K562 (cell line): Measurements from ENCODE around the gene GPR183. TPM values are rescaled to one million over a fixed set of nuclear protein-coding genes. Genes with fewer than 3 reads are reported as not detected.

Experiments
- ATAC-seq: fragments of 200-7000 bp; cut with Tn5 transposase; 3 replicates; pipeline ENCODE4 v1.9.1; 2020; ENCODE audit warnings: moderate library complexity
- BruUV-seq: library from RNA; stranded (reverse); fragments of 400-500 nt; replicated peaks from 2 replicates; lab custom pipeline; 2021; lab: Mats Ljungman, UMichigan
- CTCF ChIA-PET: fragments of 300-600 bp; formaldehyde crosslinking; extraction: SDS; loops from one replicate; lab custom pipeline; 2021; ENCODE audit warnings: low intra/inter-chr PET ratio; lab: Yijun Ruan, JAX
- POLR2A ChIA-PET: fragments of 300-600, 350-650 bp; sonication (Branson Sonifier 250); formaldehyde crosslinking; extraction: SDS; loops from one replicate; lab custom pipeline; 2021; ENCODE audit warnings: antibody characterized with exemption, inconsistent platforms; lab: Yijun Ruan, JAX
- DNase-seq, 4 experiments: peaks; one replicate each; pipeline versions ENCODE4 v3.0.0 to v3.0.0-alpha.2; 2011 to 2018; ENCODE audit warnings: low spot score in 3 of 4, mixed read lengths in 3 of 4; ENCODE audit errors: extremely low read depth in 1 of 4
- FAIRE-seq: peaks from 2 replicates; lab custom pipeline; 2011; peaks lifted over from hg19 to GRCh38; lab: Jason Lieb, UNC
- H2AFZ ChIP-seq: 2 replicates; pipeline ENCODE4 v1.6.0; 2011; ENCODE audit warnings: low read depth, low read length, control low read depth, inconsistent platforms
- H3K27ac ChIP-seq: fragments of 200-600 bp; 3 replicates; pipeline ENCODE4 v1.8.0; 2011; ENCODE audit warnings: low read depth, mild to moderate bottlenecking, control low read depth, inconsistent platforms, low read length, moderate library complexity, mixed read lengths; ENCODE audit errors: extremely low read depth
- H3K27me3 ChIP-seq, 2 experiments: fragments of 300-600 bp in 1 of 2; 2 replicates in 1 of 2; 3 replicates in 1 of 2; pipeline versions ENCODE4 v1.6.0 to v1.8.0; 2011; ENCODE audit warnings: inconsistent platforms in 2 of 2, low read length in 2 of 2, mild to moderate bottlenecking in 1 of 2, mixed read lengths in 1 of 2, moderate library complexity in 1 of 2; ENCODE audit not compliant: control insufficient read depth in 2 of 2, insufficient read depth in 2 of 2
- H3K36me3 ChIP-seq: fragments of 300-600 bp; 3 replicates; pipeline ENCODE4 v1.8.0; 2011; ENCODE audit warnings: mild to moderate bottlenecking, low read length, inconsistent platforms; ENCODE audit not compliant: control insufficient read depth, insufficient read depth
- H3K4me1 ChIP-seq, 2 experiments: fragments of 200-600 bp in 1 of 2; replicated peaks in 1 of 2; 2 replicates in 1 of 2; 3 replicates in 1 of 2; pipeline versions ENCODE4 v1.5.1 to v1.8.0; 2011; ENCODE audit warnings: inconsistent platforms in 2 of 2, low read length in 2 of 2, mild to moderate bottlenecking in 1 of 2, mixed read lengths in 1 of 2, moderate library complexity in 1 of 2; ENCODE audit not compliant: control insufficient read depth in 2 of 2, insufficient read depth in 2 of 2
- H3K4me2 ChIP-seq: 2 replicates; pipeline ENCODE4 v1.6.1; 2011; ENCODE audit warnings: low read length, control low read depth, inconsistent platforms, mixed read lengths; ENCODE audit not compliant: insufficient read depth
- H3K4me3 ChIP-seq: fragments of 200-600 bp; sonication (generic), shearing (Covaris generic); 2 replicates; pipeline ENCODE4 v1.5.1; 2016; ENCODE audit warnings: control low read depth, inconsistent platforms
- H3K79me2 ChIP-seq: fragments of 200-600 bp; 3 replicates; pipeline ENCODE4 v1.8.0; 2011; ENCODE audit warnings: low read length, inconsistent platforms; ENCODE audit not compliant: control insufficient read depth, insufficient read depth
- H3K9ac ChIP-seq, 2 experiments: 2 replicates each; pipeline versions ENCODE4 v1.6.0 to v1.6.1; 2011; ENCODE audit warnings: low read depth in 2 of 2, low read length in 2 of 2, control low read depth in 1 of 2, inconsistent platforms in 1 of 2, mild to moderate bottlenecking in 1 of 2, mixed read lengths in 1 of 2; ENCODE audit not compliant: insufficient read depth in 1 of 2
- H3K9me1 ChIP-seq: one replicate; pipeline ENCODE4 v1.6.0; 2011; ENCODE audit warnings: inconsistent platforms, mild to moderate bottlenecking, low read length, moderate library complexity; ENCODE audit not compliant: control insufficient read depth, insufficient read depth
- H3K9me3 ChIP-seq: replicated peaks from 2 replicates; pipeline ENCODE4 v1.5.1; 2011; ENCODE audit warnings: low read depth, low read length, inconsistent platforms; ENCODE audit not compliant: control insufficient read depth, insufficient read depth
- H4K20me1 ChIP-seq: replicated peaks from 2 replicates; pipeline ENCODE4 v1.6.1; 2011; ENCODE audit warnings: low read length, inconsistent platforms, mixed read lengths; ENCODE audit not compliant: control insufficient read depth, insufficient read depth
- PRPF4 ChIP-seq: fragments of 200-400 bp; formaldehyde crosslinking; IDR thresholded peaks from one replicate; pipeline ENCODE4 v1.6.1; 2017; ENCODE audit warnings: low read length, low read depth, mild to moderate bottlenecking; ENCODE audit not compliant: insufficient read depth, poor library complexity, severe bottlenecking
- RBM14 ChIP-seq: fragments of 200-400 bp; formaldehyde crosslinking; IDR thresholded peaks from 2 replicates; pipeline ENCODE4 v1.6.1; 2018; ENCODE audit warnings: low read depth, mild to moderate bottlenecking, low read length, moderate library complexity, borderline replicate concordance; ENCODE audit not compliant: insufficient read depth
- SMARCC2 ChIP-seq: fragments of 450-650 bp; IDR thresholded peaks from 2 replicates; pipeline ENCODE4 v1.6.1; 2017; ENCODE audit warnings: antibody characterized with exemption, moderate library complexity, mild to moderate bottlenecking, low read depth
- SRSF1 ChIP-seq: fragments of 200-400 bp; formaldehyde crosslinking; IDR thresholded peaks from 2 replicates; pipeline ENCODE4 v1.6.1; 2017; ENCODE audit warnings: mild to moderate bottlenecking, low read depth, low read length, moderate library complexity
- STAT6 ChIP-seq: sonication (generic); formaldehyde crosslinking; IDR thresholded peaks from 2 replicates; pipeline ENCODE4 v1.8.1; 2023; ENCODE audit warnings: mild to moderate bottlenecking, missing genetic modification reagents
- ZNF146 ChIP-seq: IDR thresholded peaks from one replicate; pipeline ENCODE4 v1.6.1; 2018; ENCODE audit warnings: missing compliant biosample characterization; ENCODE audit not compliant: unreplicated experiment
- ZNF57 ChIP-seq: fragments of 450-650 bp; formaldehyde crosslinking; IDR thresholded peaks from 2 replicates; pipeline ENCODE4 v1.4.0; 2020; ENCODE audit warnings: mild to moderate bottlenecking, moderate library complexity
- ZNF766 ChIP-seq: fragments of 200-800 bp; sonication (Bioruptor generic); conservative IDR thresholded peaks from 2 replicates; pipeline ENCODE4 v1.6.1; 2016; ENCODE audit warnings: missing genetic modification characterization, missing compliant biosample characterization
- WGBS: fragments of 100-300 bp; shearing (Covaris generic); methylation state at CpG from one replicate; pipeline ENCODE4 v1.1.6; 2016; ENCODE audit warnings: low coverage, mixed read lengths; ENCODE audit not compliant: insufficient coverage; ENCODE audit errors: missing lambda C conversion rate; 5-methylcytosine and 5-hydroxymethylcytosine counted together
- in situ Hi-C: fragments of 300-500 bp; cut with MboI; formaldehyde crosslinking; loops from 4 replicates; pipeline ENCODE4 v1.15.0; 2018; ENCODE audit warnings: inconsistent platforms, mixed read lengths
- intact Hi-C: fragments of 100-400 bp; cut with micrococcal nuclease; formaldehyde crosslinking; loops from 2 replicates; pipeline ENCODE4 v1.14.2; 2022
- polyA plus RNA-seq, 8 experiments: library from polyadenylated mRNA; depleted of rRNA in 4 of 8; stranded (reverse) in 5 of 8; unstranded in 3 of 8; fragments of >200 nt; fragmentation: Nextera tagmentation in 2 of 8; fragmentation: Illumina TruSeq in 1 of 8; extraction: Ambion mirVana in 2 of 8; extraction: Trizol in 1 of 8; gene quantifications; 2 replicates each; pipeline versions ENCODE4 v1.2.1 to v1.2.3, GENCODE V29; 2011 to 2014; ENCODE audit warnings: inconsistent platforms in 1 of 8, missing spikeins in 1 of 8
- total RNA-seq, 7 experiments: library from RNA; depleted of rRNA in 6 of 7; stranded (reverse); fragments of >200 nt in 6 of 7; fragmentation: Illumina TruSeq in 2 of 7; extraction: Trizol in 2 of 7; gene quantifications; 2 replicates each; pipeline versions ENCODE4 v1.2.1 to v1.2.3, GENCODE V29; 2011 to 2021; ENCODE audit warnings: low replicate concordance in 1 of 7

Gene GPR183
- total and polyA plus RNA-seq, 9 of the 15 experiments (the other 6 are each of a cell fraction or from before 2014, with no cell fraction given), result 1.3 to 10.2 (median 3.7) TPM

GRCh38 chr13:99345345-99345744 lies 38.1 kb upstream of the GPR183 start:
- H3K36me3 ChIP-seq, result peaks cover 57% of the 10 kb centered on the region; the same call in 2 of the 3 replicates
- intact Hi-C loops, result no loop called here
- peaks cover 0 to 4% of the 10 kb centered on the region in 2 experiments; a peak in 1 of 5 replicates for H3K4me1 ChIP-seq
- no peaks in the 10 kb centered on the region for H3K27me3 ChIP-seq
- H2AFZ ChIP-seq, result no peak overlapping the region
- no TSS peak for BruUV-seq
- CTCF ChIA-PET, result no interaction called here
- DNase-seq, result no peak
- no peak overlapping the region for H3K4me2 ChIP-seq
- no peak overlapping the region for H3K4me3 ChIP-seq
- POLR2A ChIA-PET, result no interaction called here
- no peaks in the 10 kb centered on the region for H3K9me1 ChIP-seq
- no peak for TF ChIP-seq STAT6 (CRISPR knock-in tag)
- TF ChIP-seq ZNF146, result no peak
- no peak for TF ChIP-seq SRSF1
- no peak for TF ChIP-seq ZNF57 (CRISPR knock-in tag)
- no peak for TF ChIP-seq PRPF4
- no peak for TF ChIP-seq ZNF766 (CRISPR knock-in tag)
- TF ChIP-seq SMARCC2, result no peak
- TF ChIP-seq RBM14, result no peak
- H3K9me3 ChIP-seq, result no peaks in the 10 kb centered on the region
- H3K27ac ChIP-seq, result no peak overlapping the region
- ATAC-seq, result no peak
- FAIRE-seq, result no peak
- no peaks in the 10 kb centered on the region for H3K79me2 ChIP-seq
- WGBS, result 57% methylated on average over 2 of the region's 5 CpGs
- in situ Hi-C loops, result no loop called here
- no peaks in the 10 kb centered on the region; the same call in 1 of the 2 replicates for H4K20me1 ChIP-seq
- H3K9ac ChIP-seq, result no peak overlapping the region
